ENCODE results near the gene MICU1. TPM values are rescaled to one million over a fixed set of nuclear protein-coding genes. Genes with fewer than 3 reads are reported as not detected.

The MICU1 gene
- total and polyA plus RNA-seq, 9 donors = 29.9 to 117 (median 44.5) TPM

DNA sequence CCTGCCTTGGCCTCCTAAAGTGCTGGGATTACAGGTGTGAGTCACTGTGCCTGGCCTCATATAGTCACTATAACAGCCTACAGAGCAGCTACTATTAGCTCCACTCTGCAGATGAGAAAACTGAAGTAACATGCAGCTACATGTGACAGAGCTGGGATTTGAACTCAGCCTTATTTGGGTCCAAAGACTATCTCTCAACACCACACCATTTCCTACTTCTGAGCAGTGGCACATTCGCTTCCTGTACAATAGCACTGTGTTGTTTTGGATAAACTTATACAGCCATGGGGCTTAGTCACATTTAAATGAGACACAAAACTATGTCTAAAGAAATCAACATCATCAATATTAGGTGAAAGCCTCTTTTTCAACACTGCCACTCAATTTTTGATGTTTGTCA is 201.3 kb downstream of the MICU1 start:
- peaks cover 8% of the 10 kb centered on the region for H3K4me1 ChIP-seq (ENCODE audit: insufficient read depth)
- H3K27me3 ChIP-seq = no peaks in the 10 kb centered on the region
- no peak overlapping the region for H3K27ac ChIP-seq
- no peak for TF ChIP-seq EP300 (IDR thresholded peaks at IDR 0.05)
- DNase-seq = no peak
- intact Hi-C loops (cut with DNase I) = no loop called here
- H3K4me3 ChIP-seq = no peak overlapping the region
- 96 to 100% (median 98%) methylated on average over 1 of the region's 1 CpG for WGBS, 3 donors
- no peaks in the 10 kb centered on the region for H3K9me3 ChIP-seq
- H3K36me3 ChIP-seq = no peaks in the 10 kb centered on the region

DNA sequence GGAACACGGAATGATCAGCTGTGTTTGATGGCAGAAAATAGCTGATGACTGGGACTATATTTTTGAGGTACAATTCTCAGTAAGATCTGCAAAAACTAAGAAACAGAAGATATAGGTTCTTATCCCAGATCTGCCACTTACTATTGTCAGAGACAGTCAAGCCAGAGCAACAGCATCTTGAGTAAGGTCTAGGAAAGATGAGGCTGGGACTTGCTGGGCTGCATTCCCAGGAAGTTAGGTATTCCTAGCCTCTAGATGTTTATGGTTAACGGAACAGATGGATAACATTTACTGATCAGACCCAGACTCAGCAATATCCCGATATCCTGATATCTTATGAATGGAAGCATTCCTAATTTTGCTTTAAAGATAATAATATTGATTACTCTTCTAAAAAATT is 202.5 kb downstream of the MICU1 start:
- intact Hi-C loops (cut with DNase I) = no loop called here
- DNase-seq = no peak
- no peaks in the 10 kb centered on the region for H3K27me3 ChIP-seq
- H3K9me3 ChIP-seq = no peaks in the 10 kb centered on the region
- no peak overlapping the region for H3K27ac ChIP-seq
- H3K4me3 ChIP-seq = no peak overlapping the region
- WGBS, 3 donors = 93 to 95% (median 94%) methylated on average over 3 of the region's 3 CpGs
- H3K4me1 ChIP-seq (ENCODE audit: insufficient read depth) = peaks cover 8% of the 10 kb centered on the region
- H3K36me3 ChIP-seq = no peaks in the 10 kb centered on the region
- TF ChIP-seq, protein P1, sequence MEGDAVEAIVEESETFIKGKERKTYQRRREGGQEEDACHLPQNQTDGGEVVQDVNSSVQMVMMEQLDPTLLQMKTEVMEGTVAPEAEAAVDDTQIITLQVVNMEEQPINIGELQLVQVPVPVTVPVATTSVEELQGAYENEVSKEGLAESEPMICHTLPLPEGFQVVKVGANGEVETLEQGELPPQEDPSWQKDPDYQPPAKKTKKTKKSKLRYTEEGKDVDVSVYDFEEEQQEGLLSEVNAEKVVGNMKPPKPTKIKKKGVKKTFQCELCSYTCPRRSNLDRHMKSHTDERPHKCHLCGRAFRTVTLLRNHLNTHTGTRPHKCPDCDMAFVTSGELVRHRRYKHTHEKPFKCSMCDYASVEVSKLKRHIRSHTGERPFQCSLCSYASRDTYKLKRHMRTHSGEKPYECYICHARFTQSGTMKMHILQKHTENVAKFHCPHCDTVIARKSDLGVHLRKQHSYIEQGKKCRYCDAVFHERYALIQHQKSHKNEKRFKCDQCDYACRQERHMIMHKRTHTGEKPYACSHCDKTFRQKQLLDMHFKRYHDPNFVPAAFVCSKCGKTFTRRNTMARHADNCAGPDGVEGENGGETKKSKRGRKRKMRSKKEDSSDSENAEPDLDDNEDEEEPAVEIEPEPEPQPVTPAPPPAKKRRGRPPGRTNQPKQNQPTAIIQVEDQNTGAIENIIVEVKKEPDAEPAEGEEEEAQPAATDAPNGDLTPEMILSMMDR (IDR thresholded peaks at IDR 0.05) = no peak
- TF ChIP-seq POLR2A (IDR thresholded peaks at IDR 0.05) (no peak), EP300 (IDR thresholded peaks at IDR 0.05) (no peak)

DNA sequence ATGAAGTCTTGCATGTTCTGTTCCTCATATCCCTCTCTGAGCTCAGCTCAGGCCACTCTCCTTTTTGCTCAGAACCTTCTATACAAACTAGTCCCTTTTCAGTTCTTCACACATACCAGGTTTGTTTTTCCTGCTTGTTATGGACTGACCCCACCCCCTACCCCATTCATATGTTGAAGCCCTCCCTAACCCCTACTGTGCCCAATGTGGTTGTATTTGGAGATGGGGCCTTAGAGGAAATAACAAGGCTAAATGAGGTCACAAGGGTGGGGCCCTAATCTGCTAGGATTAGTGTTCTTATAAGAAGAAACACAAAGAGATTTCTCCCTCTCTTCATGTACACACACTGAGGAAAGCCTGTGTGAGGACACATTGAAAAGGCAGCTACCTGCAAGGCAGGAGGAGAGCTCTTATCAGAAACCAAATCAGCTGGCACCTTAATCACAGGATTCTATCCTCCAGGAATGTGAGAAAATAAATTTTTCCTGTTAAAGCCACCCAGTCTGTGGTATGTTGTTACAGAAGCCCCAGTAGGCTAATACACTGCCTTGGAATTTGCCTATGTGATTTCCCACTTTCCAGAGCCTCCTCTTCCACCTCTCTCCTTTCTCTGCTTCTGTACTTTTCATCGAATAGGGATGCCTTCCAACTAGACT is 203.9 kb downstream of the MICU1 start:
- no peak overlapping the region for H3K27ac ChIP-seq
- intact Hi-C loops (cut with DNase I) = no loop called here
- TF ChIP-seq, protein P1 (IDR thresholded peaks at IDR 0.05) = no peak
- TF ChIP-seq POLR2A (IDR thresholded peaks at IDR 0.05) (no peak), EP300 (IDR thresholded peaks at IDR 0.05) (no peak)
- H3K9me3 ChIP-seq = no peaks in the 10 kb centered on the region
- no peaks in the 10 kb centered on the region for H3K36me3 ChIP-seq
- no peaks in the 10 kb centered on the region for H3K27me3 ChIP-seq
- DNase-seq = no peak
- 95 to 100% (median 98%) methylated on average over 1 of the region's 1 CpG for WGBS, 3 donors
- H3K4me1 ChIP-seq (ENCODE audit: insufficient read depth) = peaks cover 8% of the 10 kb centered on the region
- no peak overlapping the region for H3K4me3 ChIP-seq

DNA sequence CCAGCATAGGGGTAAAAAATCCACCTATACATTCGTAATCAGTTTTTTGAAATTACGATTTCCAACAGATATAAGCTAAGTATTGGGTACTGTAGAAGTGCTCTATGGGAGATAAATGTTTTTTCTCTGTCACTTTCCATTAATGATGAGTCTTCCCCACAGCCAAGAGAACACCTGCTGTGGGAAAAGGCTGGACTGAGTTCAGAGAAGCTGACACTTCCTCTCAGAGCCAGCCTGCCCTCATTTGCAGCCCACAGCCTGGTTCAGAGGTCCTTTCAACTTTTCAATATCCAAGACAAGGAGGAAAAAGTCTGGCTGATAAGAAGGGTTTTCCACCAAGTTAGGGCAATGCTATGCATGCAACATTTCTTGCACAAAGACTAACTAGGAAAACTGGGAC is 206.6 kb downstream of the MICU1 start:
- no peak overlapping the region for H3K27ac ChIP-seq
- no peak overlapping the region for H3K4me3 ChIP-seq
- H3K4me1 ChIP-seq (ENCODE audit: insufficient read depth) = no peaks in the 10 kb centered on the region
- TF ChIP-seq EP300 (IDR thresholded peaks at IDR 0.05) = no peak
- no peak for TF ChIP-seq POLR2A (IDR thresholded peaks at IDR 0.05)
- TF ChIP-seq, protein P1 (IDR thresholded peaks at IDR 0.05) = no peak
- WGBS, 3 donors = 87 to 92% (median 90%) methylated on average over 2 of the region's 2 CpGs
- H3K9me3 ChIP-seq = no peaks in the 10 kb centered on the region
- no peaks in the 10 kb centered on the region for H3K27me3 ChIP-seq
- DNase-seq = no peak
- no peaks in the 10 kb centered on the region for H3K36me3 ChIP-seq
- intact Hi-C loops (cut with DNase I) = no loop called here

DNA sequence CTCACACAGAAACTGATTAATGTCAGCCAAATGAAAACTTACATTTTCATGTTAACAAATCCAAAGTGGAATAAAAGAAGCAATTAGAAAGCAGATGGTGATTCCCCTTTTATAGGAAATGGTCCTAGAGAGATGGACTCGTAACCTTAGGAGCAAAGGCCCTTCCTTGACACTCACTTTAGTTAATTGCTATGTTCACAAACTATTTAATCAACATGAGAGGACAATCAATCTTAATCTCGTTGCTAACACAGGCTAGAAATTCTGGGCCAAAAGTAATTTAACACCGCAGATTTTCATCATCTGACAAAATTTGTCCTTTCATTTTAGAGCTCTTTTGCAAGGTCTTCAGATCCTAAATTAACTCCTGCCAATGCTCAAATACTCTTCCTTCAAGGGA is 207.2 kb downstream of the MICU1 start:
- intact Hi-C loops (cut with DNase I) = no loop called here
- H3K4me3 ChIP-seq = no peak overlapping the region
- no peak for DNase-seq
- WGBS, 3 donors = 59 to 72% (median 64%) methylated on average over 3 of the region's 3 CpGs
- H3K27ac ChIP-seq = no peak overlapping the region
- H3K36me3 ChIP-seq = no peaks in the 10 kb centered on the region
- TF ChIP-seq, protein P1 (IDR thresholded peaks at IDR 0.05) = no peak
- no peak for TF ChIP-seq POLR2A (IDR thresholded peaks at IDR 0.05)
- no peak for TF ChIP-seq EP300 (IDR thresholded peaks at IDR 0.05)
- no peaks in the 10 kb centered on the region for H3K9me3 ChIP-seq
- no peaks in the 10 kb centered on the region for H3K27me3 ChIP-seq
- H3K4me1 ChIP-seq (ENCODE audit: insufficient read depth) = no peaks in the 10 kb centered on the region

Measured in ovary (tissue), 9 donors.